IgD-negative memory B cell (primary cell): ENCODE results near the gene GALNTL6. TPM values are rescaled to one million over a fixed set of nuclear protein-coding genes. Genes with fewer than 3 reads are reported as not detected.

Source experiments
- H3K27ac Mint-ChIP-seq, 3 donors: one replicate each; pipeline ENCODE4 v1.8.0; 2020 to 2022; ENCODE audit warnings: mild to moderate bottlenecking in 3 of 3, mixed read lengths in 3 of 3, moderate library complexity in 1 of 3
- H3K27me3 Mint-ChIP-seq: one replicate; pipeline ENCODE4 v1.8.0; 2021; ENCODE audit warnings: mixed read lengths
- H3K36me3 Mint-ChIP-seq: one replicate; pipeline ENCODE4 v1.8.0; 2020; ENCODE audit warnings: mild to moderate bottlenecking, mixed read lengths
- H3K4me1 Mint-ChIP-seq, 3 donors: one replicate each; pipeline ENCODE4 v1.8.0; 2020 to 2022; ENCODE audit warnings: mixed read lengths in 3 of 3, mild to moderate bottlenecking in 1 of 3
- H3K4me3 Mint-ChIP-seq, 4 donors: one replicate each; pipeline ENCODE4 v1.8.0; 2020 to 2022; ENCODE audit warnings: mild to moderate bottlenecking in 4 of 4, mixed read lengths in 4 of 4, moderate library complexity in 3 of 4
- H3K9me3 Mint-ChIP-seq, 3 donors: one replicate each; pipeline ENCODE4 v1.8.0; 2020 to 2021; ENCODE audit warnings: mixed read lengths in 3 of 3, mild to moderate bottlenecking in 1 of 3
- polyA plus RNA-seq: library from polyadenylated mRNA; unstranded; fragments of 300-500 nt; fragmentation: Illumina TruSeq; gene quantifications from one replicate; pipeline ENCODE4 v1.2.3, GENCODE V29; 2021

GALNTL6 gene
- 1.3 TPM for polyA plus RNA-seq

- H3K27ac Mint-ChIP-seq: peak within 1 kb of the TSS in 2 of 3 donors; percentile 83 to 85
- H3K36me3 Mint-ChIP-seq: no peaks in the 10 kb centered on the region
- peaks cover 0 to 2% (median 0%) of the 10 kb centered on the region in 3 donors for H3K9me3 Mint-ChIP-seq
- peaks cover 22% of the 10 kb centered on the region for H3K27me3 Mint-ChIP-seq
- peak within 1 kb of the TSS; percentile 67 to 94 (median 86) for H3K4me3 Mint-ChIP-seq
- peaks cover 8 to 20% (median 15%) of the 10 kb centered on the region in 3 donors for H3K4me1 Mint-ChIP-seq
Observed at GRCh38 chr4:171812665-171813525, at the start of gene GALNTL6. TSS of gene GALNTL6 (plus strand) at chr4:171813404.

- no peaks in the 10 kb centered on the region for H3K4me1 Mint-ChIP-seq
- H3K36me3 Mint-ChIP-seq: no peaks in the 10 kb centered on the region
- H3K27ac Mint-ChIP-seq: no peak overlapping the region
- no peaks in the 10 kb centered on the region for H3K27me3 Mint-ChIP-seq
- no peak overlapping the region for H3K4me3 Mint-ChIP-seq
- H3K9me3 Mint-ChIP-seq: peaks cover 0 to 5% (median 0%) of the 10 kb centered on the region in 3 donors
Observed at GRCh38 chr4:171765514-171765913, 47.7 kb upstream of the GALNTL6 start.

GRCh38 chr4:171774642-171775190 is 38.5 kb upstream of the GALNTL6 start:
- Mint-ChIP-seq H3K36me3 (no peaks in the 10 kb centered on the region), H3K4me1 (no peaks in the 10 kb centered on the region), H3K27ac (no peak overlapping the region), H3K9me3 (peaks cover 2 to 16% (median 5%) of the 10 kb centered on the region in 3 donors), H3K4me3 (no peak overlapping the region), H3K27me3 (no peaks in the 10 kb centered on the region)

- Mint-ChIP-seq H3K9me3 (peaks cover 3 to 18% (median 18%) of the 10 kb centered on the region in 3 donors), H3K4me3 (no peak overlapping the region), H3K27ac (no peak overlapping the region), H3K27me3 (no peaks in the 10 kb centered on the region), H3K4me1 (peaks cover 0 to 3% (median 2%) of the 10 kb centered on the region in 3 donors), H3K36me3 (peaks cover 2% of the 10 kb centered on the region)
Observed at GRCh38 chr4:171779301-171779700, 33.9 kb upstream of the GALNTL6 start.

GRCh38 chr4:171785388-171785787 is 27.8 kb upstream of the GALNTL6 start:
- H3K9me3 Mint-ChIP-seq: peaks cover 3 to 18% (median 18%) of the 10 kb centered on the region in 3 donors
- peaks cover 2% of the 10 kb centered on the region for H3K36me3 Mint-ChIP-seq
- H3K4me3 Mint-ChIP-seq: no peak overlapping the region
- H3K4me1 Mint-ChIP-seq: peaks cover 0 to 3% (median 2%) of the 10 kb centered on the region in 3 donors
- no peaks in the 10 kb centered on the region for H3K27me3 Mint-ChIP-seq
- no peak overlapping the region for H3K27ac Mint-ChIP-seq

- no peaks in the 10 kb centered on the region for H3K27me3 Mint-ChIP-seq
- H3K36me3 Mint-ChIP-seq: no peaks in the 10 kb centered on the region
- no peaks in the 10 kb centered on the region for H3K4me1 Mint-ChIP-seq
- no peak overlapping the region for H3K27ac Mint-ChIP-seq
- H3K9me3 Mint-ChIP-seq: peaks cover 0 to 2% (median 0%) of the 10 kb centered on the region in 3 donors
- H3K4me3 Mint-ChIP-seq: no peak overlapping the region
Observed at GRCh38 chr4:171793723-171794122, 19.5 kb upstream of the GALNTL6 start.

GRCh38 chr4:171794528-171794927 is 18.7 kb upstream of the GALNTL6 start:
- Mint-ChIP-seq H3K27me3 (no peaks in the 10 kb centered on the region), H3K27ac (no peak overlapping the region), H3K4me1 (no peaks in the 10 kb centered on the region), H3K9me3 (peaks cover 0 to 2% (median 0%) of the 10 kb centered on the region in 3 donors), H3K4me3 (no peak overlapping the region), H3K36me3 (no peaks in the 10 kb centered on the region)

GRCh38 chr4:171809854-171810253 is 3.4 kb upstream of the GALNTL6 start:
- Mint-ChIP-seq H3K36me3 (no peaks in the 10 kb centered on the region), H3K27me3 (peaks cover 18% of the 10 kb centered on the region), H3K27ac (no peak overlapping the region), H3K4me3 (no peak overlapping the region), H3K9me3 (peaks cover 0 to 2% (median 0%) of the 10 kb centered on the region in 3 donors), H3K4me1 (peaks cover 4 to 17% (median 13%) of the 10 kb centered on the region in 3 donors)

- H3K27ac Mint-ChIP-seq: peak overlapping the region in 1 of 3 donors; percentile 83
- H3K9me3 Mint-ChIP-seq: peaks cover 0 to 2% (median 0%) of the 10 kb centered on the region in 3 donors
- no peaks in the 10 kb centered on the region for H3K36me3 Mint-ChIP-seq
- H3K27me3 Mint-ChIP-seq: peaks cover 22% of the 10 kb centered on the region
- H3K4me3 Mint-ChIP-seq: peak overlapping the region; percentile 67 to 94 (median 85)
- peaks cover 8 to 20% (median 15%) of the 10 kb centered on the region in 3 donors for H3K4me1 Mint-ChIP-seq
Observed at GRCh38 chr4:171812333-171812664, 905 bp upstream of the GALNTL6 start.

GRCh38 chr4:171813526-171814250 is 484 bp downstream of the GALNTL6 start:
- peaks cover 22% of the 10 kb centered on the region for H3K27me3 Mint-ChIP-seq
- H3K36me3 Mint-ChIP-seq: no peaks in the 10 kb centered on the region
- peak overlapping the region in 1 of 3 donors; percentile 85 for H3K27ac Mint-ChIP-seq
- H3K9me3 Mint-ChIP-seq: peaks cover 0 to 2% (median 0%) of the 10 kb centered on the region in 3 donors
- peaks cover 8 to 20% (median 16%) of the 10 kb centered on the region in 3 donors for H3K4me1 Mint-ChIP-seq
- H3K4me3 Mint-ChIP-seq: peak overlapping the region; percentile 67 to 94 (median 86)

GRCh38 chr4:171814545-171814944 is 1.3 kb downstream of the GALNTL6 start:
- peaks cover 22% of the 10 kb centered on the region for H3K27me3 Mint-ChIP-seq
- no peaks in the 10 kb centered on the region for H3K36me3 Mint-ChIP-seq
- peak overlapping the region in 1 of 3 donors; percentile 78 for H3K27ac Mint-ChIP-seq
- peaks cover 8 to 22% (median 19%) of the 10 kb centered on the region in 3 donors for H3K4me1 Mint-ChIP-seq
- H3K9me3 Mint-ChIP-seq: peaks cover 0 to 2% (median 0%) of the 10 kb centered on the region in 3 donors
- peak overlapping the region; percentile 65 to 94 (median 74) for H3K4me3 Mint-ChIP-seq

- Mint-ChIP-seq H3K9me3 (peaks cover 0 to 2% (median 0%) of the 10 kb centered on the region in 3 donors), H3K27me3 (peaks cover 21% of the 10 kb centered on the region), H3K4me1 (peaks cover 9 to 19% (median 17%) of the 10 kb centered on the region in 3 donors), H3K4me3 (no peak overlapping the region), H3K36me3 (no peaks in the 10 kb centered on the region), H3K27ac (no peak overlapping the region)
Observed at GRCh38 chr4:171817026-171817425, 3.8 kb downstream of the GALNTL6 start.

GRCh38 chr4:171834640-171835039 is 21.4 kb downstream of the GALNTL6 start:
- Mint-ChIP-seq H3K36me3 (no peaks in the 10 kb centered on the region), H3K4me1 (no peaks in the 10 kb centered on the region), H3K27me3 (peaks cover 1% of the 10 kb centered on the region), H3K27ac (no peak overlapping the region), H3K9me3 (no peaks in the 10 kb centered on the region), H3K4me3 (no peak overlapping the region)

- H3K9me3 Mint-ChIP-seq: no peaks in the 10 kb centered on the region
- H3K36me3 Mint-ChIP-seq: no peaks in the 10 kb centered on the region
- no peaks in the 10 kb centered on the region for H3K27me3 Mint-ChIP-seq
Observed at GRCh38 chr4:171843456-171843855, 30.3 kb downstream of the GALNTL6 start.

GRCh38 chr4:171846232-171846631 is 33.0 kb downstream of the GALNTL6 start:
- Mint-ChIP-seq H3K27me3 (no peaks in the 10 kb centered on the region), H3K36me3 (no peaks in the 10 kb centered on the region), H3K4me1 (no peaks in the 10 kb centered on the region), H3K9me3 (no peaks in the 10 kb centered on the region), H3K27ac (peak overlapping the region in 1 of 3 donors; percentile 36), H3K4me3 (no peak overlapping the region)

More at GRCh38 chr4:171843456-171843855, 30.3 kb downstream of the GALNTL6 start:
- Mint-ChIP-seq H3K27ac (no peak overlapping the region), H3K4me1 (no peaks in the 10 kb centered on the region), H3K4me3 (no peak overlapping the region)
